HTERT RPE-1 (cell line): ENCODE data around the gene RICTOR.

Source experiments
- in situ Hi-C: fragments of 300-500 bp; cut with MboI; formaldehyde crosslinking; loops from 4 replicates; pipeline ENCODE4 v1.14.3; 2020; ENCODE audit warnings: low sequenced_read_pairs

The RICTOR gene

GRCh38 chr5:39074017-39074814 lies at the start of gene RICTOR:
TSS of gene RICTOR (minus strand) at chr5:39074399. CDS start at chr5:39074377, 22 bp downstream.
- in situ Hi-C loops, result no loop called here

- in situ Hi-C loops, result no loop called here
These were observed 47.7 kb upstream of the RICTOR start for GRCh38 chr5:39121922-39122321.

DNA sequence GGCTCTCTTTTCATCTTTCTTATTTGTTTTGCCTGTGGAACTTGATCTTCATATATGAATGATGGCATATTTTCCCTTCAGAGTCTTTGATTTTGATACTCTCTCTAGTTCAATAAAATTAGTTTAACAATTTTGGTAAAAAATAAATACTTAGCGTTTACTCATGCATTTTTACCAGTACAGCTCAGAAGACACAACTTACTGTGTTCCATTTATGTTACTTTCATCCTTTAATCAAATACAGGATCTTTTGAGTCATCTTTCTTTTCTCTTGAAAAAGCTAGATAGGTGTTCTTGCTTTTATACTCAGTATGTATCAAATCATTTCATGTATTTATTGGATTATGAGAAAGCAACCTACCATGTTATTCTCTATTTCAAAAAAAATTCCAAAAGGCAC lies 47.1 kb upstream of the RICTOR start:
- in situ Hi-C loops, result no loop called here

DNA sequence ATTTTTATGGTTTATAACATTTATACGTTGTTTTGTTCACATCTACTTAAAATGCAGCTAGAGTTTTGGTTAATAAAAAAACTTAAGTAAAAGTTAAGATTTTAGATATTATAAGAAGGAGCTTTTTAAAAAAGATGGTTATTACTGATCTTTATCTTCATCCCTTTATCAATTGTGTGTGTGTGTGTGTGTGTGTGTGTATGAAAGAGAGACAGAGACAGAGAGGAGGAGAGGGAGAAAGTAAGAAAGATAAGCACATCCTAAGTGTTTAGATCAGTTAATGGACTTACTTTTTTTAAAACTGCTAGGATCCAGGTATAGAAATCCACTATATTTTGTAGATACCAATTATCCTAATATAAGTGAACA lies 45.8 kb upstream of the RICTOR start:
- in situ Hi-C loops, result no loop called here

- in situ Hi-C loops, result no loop called here
These were observed 45.3 kb upstream of the RICTOR start for GRCh38 chr5:39119404-39120051.

DNA sequence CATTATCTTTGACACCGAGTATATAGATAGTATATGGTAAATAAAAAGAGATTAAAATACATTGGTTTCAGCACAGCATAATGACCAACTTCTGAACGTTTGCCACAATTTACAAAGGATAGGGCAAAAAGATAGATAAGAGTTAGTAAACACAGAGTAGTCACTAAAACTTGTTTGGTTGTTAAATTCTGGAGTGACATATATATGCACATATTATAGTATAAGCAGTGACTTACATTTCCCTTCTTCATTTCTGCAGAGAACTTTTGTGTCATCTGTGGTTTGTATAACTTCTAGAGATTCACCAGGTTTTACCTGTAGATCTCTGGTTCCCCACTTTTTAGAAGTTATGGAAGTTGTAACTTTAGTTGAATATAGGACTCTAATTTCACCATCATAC lies 44.4 kb upstream of the RICTOR start:
- in situ Hi-C loops, result no loop called here

DNA sequence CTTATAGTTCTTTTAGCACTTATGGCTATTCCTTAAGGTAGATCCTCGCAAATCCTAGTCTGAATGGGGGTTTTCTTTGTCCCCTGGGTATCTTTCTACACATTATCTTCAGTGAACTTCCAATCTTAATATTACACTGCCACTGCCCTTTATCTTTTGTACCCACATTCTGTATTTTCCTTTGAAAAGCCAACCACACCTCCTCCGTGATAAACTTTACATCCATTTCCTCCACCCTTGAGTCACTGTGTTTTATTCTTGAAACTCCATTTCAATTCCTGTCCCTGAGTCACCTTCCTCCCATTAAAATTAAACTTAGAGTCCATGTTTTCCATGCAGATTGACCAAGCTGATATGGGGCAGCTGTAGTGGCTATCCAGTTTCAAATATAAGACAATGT lies 43.2 kb upstream of the RICTOR start:
- in situ Hi-C loops, result no loop called here

DNA sequence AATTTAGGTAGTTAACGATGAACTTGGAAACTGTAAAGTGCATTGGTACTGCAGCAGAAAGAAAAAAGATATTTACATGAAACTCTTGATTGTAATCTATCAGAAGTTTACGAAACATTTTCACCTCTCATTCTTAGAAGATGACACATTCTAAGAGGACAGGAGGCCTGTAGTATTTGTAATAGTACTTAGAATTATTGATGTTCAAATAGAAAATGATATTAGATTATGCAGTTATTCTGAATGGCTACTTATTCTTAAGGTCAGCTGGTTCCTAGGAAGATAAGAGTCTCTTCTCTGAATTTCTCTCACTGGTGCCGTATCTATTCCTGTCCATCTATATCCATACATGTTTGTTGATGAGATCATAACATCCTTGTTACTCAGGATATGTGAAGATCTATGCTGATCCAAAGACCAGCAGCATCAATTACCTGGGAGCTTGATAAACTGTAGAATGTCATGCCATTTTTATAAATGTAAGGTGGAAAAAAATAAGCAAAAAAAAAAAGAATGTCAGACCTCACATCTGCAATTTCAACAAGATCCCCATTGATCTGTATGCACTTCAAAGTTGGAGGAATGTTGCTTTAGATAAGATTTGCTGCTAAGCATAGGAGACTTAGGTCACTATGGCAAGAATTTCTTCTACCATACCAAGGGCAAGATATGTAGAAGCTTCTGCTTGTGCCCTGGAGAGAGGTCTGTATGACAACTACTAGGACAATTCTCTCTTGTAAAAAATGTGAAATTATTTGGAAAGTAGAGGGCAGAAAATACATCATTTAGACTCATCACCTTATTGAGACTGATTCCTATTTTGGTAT lies 42.4 kb upstream of the RICTOR start:
- in situ Hi-C loops, result no loop called here

DNA sequence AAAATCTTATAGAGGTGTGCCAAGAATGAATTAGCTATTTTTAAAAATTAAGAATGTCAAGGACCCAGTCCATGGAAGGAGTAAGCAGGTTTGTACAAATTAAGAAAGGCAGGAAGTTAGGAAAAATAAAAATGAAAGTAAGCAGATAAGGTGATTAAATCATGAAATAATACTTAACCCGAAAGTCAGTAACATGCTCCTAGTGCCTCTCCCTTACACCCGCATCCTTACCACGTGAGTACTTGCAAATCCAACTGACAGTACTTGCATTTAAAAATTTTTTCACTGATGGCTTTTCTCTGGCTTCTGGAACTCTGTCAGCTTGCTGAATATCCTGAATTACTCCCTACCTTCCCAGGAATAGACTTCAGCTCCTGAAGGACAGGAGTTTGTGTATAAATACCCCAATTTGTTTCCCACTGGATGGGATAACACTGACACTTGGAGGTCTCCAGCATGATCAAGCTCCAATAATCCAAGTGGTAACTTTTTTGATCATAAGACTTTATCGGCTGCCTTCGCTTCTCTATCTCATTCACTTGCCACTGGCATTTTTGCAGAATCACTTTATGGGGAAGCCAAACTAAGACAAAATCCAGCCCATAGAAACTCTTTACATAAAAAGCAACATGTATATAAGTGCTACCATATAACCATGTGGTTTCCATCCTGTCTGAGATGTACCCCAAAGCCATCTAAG lies 41.6 kb upstream of the RICTOR start:
- in situ Hi-C loops, result no loop called here

DNA sequence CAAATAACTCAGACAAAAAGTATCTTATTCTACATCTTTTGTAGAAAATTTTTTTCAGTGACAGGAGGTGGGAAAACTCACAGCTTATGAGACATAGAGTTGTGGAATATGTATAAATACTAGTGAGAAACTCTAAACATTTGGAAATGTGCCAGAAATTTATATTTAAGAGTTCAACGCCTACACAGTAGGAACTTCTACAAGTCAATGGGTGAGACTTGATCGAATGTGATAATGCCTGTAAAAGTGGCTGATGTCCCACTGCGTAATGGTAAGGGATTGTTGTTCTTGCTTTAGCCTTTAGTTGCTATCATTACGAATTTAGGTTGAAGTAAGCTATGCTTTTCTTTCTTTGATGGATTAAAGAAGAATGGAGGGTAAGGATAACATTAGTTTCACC lies 40.0 kb upstream of the RICTOR start:
- in situ Hi-C loops, result no loop called here

- in situ Hi-C loops, result no loop called here
These were observed 39.3 kb upstream of the RICTOR start for GRCh38 chr5:39113354-39113953.

GRCh38 chr5:39109606-39110005 lies 35.4 kb upstream of the RICTOR start:
- in situ Hi-C loops, result no loop called here

DNA sequence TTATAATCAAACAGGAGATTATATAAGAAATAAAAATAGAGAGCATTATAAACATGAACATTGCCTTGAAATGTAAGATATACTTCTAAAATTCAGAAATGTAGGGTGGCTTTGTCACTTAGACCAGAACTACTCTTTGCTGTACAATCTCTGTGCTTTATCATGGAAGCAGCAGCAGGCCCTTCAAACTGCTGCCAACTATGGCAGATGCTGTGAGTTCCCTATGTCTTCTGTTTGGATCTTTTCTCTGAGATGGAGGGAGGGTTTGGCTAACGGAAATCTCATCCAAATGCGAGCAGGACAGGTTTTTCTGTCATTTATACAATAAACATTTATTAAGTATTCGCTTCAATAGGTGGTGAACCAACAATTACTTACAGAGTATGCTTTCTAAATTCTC lies 34.8 kb upstream of the RICTOR start:
- in situ Hi-C loops, result no loop called here

GRCh38 chr5:39107350-39107749 lies 33.2 kb upstream of the RICTOR start:
- in situ Hi-C loops, result no loop called here

DNA sequence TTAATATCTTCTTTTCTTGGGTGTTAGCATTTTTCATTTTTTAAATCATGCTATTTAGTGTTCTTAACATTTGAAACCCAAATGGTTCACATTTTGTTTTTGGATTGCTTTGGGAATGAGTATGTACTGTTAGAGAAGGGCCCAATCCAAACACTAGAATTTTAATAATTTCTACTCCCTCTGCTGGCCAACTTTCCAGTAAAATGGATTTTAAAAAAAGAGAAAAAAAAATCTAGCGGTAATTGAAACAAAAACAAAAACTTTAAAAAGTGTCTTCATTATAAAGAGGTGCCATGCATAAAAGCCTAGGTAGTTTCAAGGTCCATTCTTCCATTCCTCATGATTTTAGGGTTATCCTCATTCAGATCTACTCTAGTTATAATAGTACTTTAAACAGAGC lies 32.1 kb upstream of the RICTOR start:
- in situ Hi-C loops, result no loop called here

GRCh38 chr5:39104221-39104620 lies 30.0 kb upstream of the RICTOR start:
- in situ Hi-C loops, result no loop called here

- in situ Hi-C loops, result no loop called here
These were observed 28.5 kb upstream of the RICTOR start for GRCh38 chr5:39102684-39103155.

DNA sequence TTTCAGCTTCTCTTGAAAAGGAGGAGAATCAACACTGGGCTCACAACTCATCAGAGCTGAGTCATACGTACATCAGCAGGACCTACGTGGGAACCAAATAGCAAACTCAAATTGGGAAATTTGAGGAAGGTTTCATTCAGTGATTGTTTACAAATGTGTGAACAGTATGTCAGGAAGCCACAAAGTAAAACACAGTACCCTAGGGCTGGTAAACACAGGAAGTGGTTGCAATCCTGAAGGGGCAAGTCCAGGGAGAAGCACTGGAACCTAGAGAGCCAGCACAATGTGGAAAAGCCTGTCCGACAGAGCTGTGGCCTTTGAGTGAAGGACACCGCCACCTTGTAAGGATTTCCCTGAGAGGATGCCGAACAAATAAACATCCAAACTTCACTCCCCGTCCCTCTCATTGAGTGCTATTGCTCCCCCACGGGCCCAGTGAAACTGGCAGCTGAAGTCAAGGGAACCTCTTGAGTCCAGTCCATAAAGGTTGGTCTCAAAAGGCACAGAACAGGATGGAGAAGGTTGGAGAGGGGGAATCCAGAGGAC lies 26.7 kb upstream of the RICTOR start:
- in situ Hi-C loops, result no loop called here

DNA sequence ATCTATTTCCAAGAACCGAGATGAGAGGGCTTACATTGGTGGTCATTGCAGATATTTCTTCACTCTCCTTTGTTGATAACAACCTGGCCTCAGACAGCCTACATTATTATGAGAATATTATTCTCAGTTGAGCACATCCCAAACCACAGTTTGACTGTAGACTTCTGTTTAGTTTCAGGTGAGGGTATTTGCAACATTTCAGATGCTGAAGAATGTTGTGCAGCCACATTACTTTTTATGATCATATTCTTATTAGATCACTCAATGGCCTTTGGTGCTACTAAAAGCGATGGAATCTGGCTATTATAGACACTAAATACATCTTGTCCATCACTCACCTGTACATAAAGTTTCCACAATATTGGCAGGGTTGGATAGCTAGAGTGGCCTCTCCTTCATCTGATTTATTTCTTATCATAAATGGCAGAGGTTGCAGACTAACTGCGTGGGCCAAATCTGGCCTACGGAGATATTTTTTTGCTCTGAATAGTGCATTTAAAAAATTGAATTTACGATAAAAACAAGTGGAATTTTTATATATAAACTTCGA lies 26.2 kb upstream of the RICTOR start:
- in situ Hi-C loops, result no loop called here

DNA sequence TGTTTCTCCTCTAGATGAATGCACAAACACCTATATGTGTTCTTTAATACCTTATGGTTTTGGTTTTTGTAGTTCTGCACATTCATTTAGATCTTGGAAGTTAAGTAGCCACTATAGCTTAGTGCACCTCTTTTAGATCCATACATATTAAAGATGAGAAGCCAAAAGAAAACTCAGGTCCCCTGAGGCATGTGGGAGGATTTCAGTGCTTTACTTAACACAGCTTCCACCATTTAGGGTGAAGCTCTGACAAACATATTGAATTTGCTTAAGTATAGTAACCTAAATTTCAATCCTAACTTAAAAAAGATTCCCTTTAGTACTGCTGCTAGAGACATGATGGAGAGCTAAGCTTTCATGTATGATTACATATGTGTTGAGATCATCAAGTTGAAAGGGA lies 25.6 kb upstream of the RICTOR start:
- in situ Hi-C loops, result no loop called here
